ENCODE results near the gene RNF8.

GRCh38 chr6:37332894-37333293 is 20.9 kb upstream of the RNF8 start:
- TF ChIP-seq ZNF660 (tag by site-specific recombination; IDR thresholded peaks at IDR 0.05) (no peak), ZNF138 (tag by site-specific recombination; IDR thresholded peaks at IDR 0.05; ENCODE audit: borderline replicate concordance) (no peak), ZNF394 (tag by site-specific recombination; IDR thresholded peaks at IDR 0.05; ENCODE audit: borderline replicate concordance) (no peak), ZNF76 (tag by site-specific recombination; IDR thresholded peaks at IDR 0.05; ENCODE audit: borderline replicate concordance, low read depth) (no peak), ZNF362 (tag by site-specific recombination; IDR thresholded peaks at IDR 0.05) (no peak)

Data from HEK293 (cell line).